Keratinocyte (primary cell): Measurements from ENCODE around the gene LY6G6D. TPM values are rescaled to one million over a fixed set of nuclear protein-coding genes. Genes with fewer than 3 reads are reported as not detected.

Experiments used
- DNase-seq: peaks from one replicate; pipeline ENCODE4 v3.0.0-alpha.2; 2011; ENCODE audit warnings: low read depth, missing footprints, low spot score
- FAIRE-seq: peaks from 2 replicates; lab custom pipeline; 2011; peaks lifted over from hg19 to GRCh38; lab: Jason Lieb, UNC
- H2AFZ ChIP-seq: 2 replicates; pipeline ENCODE4 v1.6.0; 2012; ENCODE audit warnings: low read length, control low read depth, inconsistent platforms; ENCODE audit not compliant: control insufficient read depth
- H3K27ac ChIP-seq: 2 replicates; pipeline ENCODE4 v1.5.1; 2011; ENCODE audit warnings: low read length; ENCODE audit not compliant: control insufficient read depth, insufficient read depth
- H3K27me3 ChIP-seq: 3 replicates; pipeline ENCODE4 v1.6.0; 2011; ENCODE audit warnings: low read length; ENCODE audit not compliant: control insufficient read depth, insufficient read depth; ENCODE audit errors: extremely low read depth
- H3K36me3 ChIP-seq, 2 experiments: 2 replicates in 1 of 2; 3 replicates in 1 of 2; pipeline ENCODE4 v1.5.1; 2011; ENCODE audit warnings: low read length in 2 of 2, mild to moderate bottlenecking in 1 of 2; ENCODE audit not compliant: control insufficient read depth in 2 of 2, insufficient read depth in 2 of 2; ENCODE audit errors: extremely low read depth in 1 of 2
- H3K4me1 ChIP-seq: 3 replicates; pipeline ENCODE4 v1.5.1; 2011; ENCODE audit warnings: low read length; ENCODE audit not compliant: control insufficient read depth, insufficient read depth; ENCODE audit errors: extremely low read depth
- H3K4me2 ChIP-seq: 3 replicates; pipeline ENCODE4 v1.6.0; 2011; ENCODE audit warnings: low read depth, low read length; ENCODE audit not compliant: control insufficient read depth, insufficient read depth; ENCODE audit errors: extremely low read depth
- H3K4me3 ChIP-seq, 3 experiments: fragments of 200-600 bp in 1 of 3; sonication (generic) in 1 of 3; 2 replicates in 2 of 3; 3 replicates in 1 of 3; pipeline ENCODE4 v1.5.1; 2011 to 2016; ENCODE audit warnings: low read length in 3 of 3, mild to moderate bottlenecking in 3 of 3, control low read depth in 2 of 3, inconsistent platforms in 1 of 3, low read depth in 1 of 3, mixed read lengths in 1 of 3, mixed run types in 1 of 3, moderate library complexity in 1 of 3; ENCODE audit not compliant: control insufficient read depth in 2 of 3, insufficient read depth in 2 of 3; ENCODE audit errors: extremely low read depth in 1 of 3
- H3K79me2 ChIP-seq: 2 replicates; pipeline ENCODE4 v1.6.0; 2012; ENCODE audit warnings: low read length; ENCODE audit not compliant: control insufficient read depth, insufficient read depth
- H3K9ac ChIP-seq: 3 replicates; pipeline ENCODE4 v1.6.0; 2011; ENCODE audit warnings: low read length; ENCODE audit not compliant: control insufficient read depth, insufficient read depth; ENCODE audit errors: extremely low read depth
- H3K9me1 ChIP-seq: 3 replicates; pipeline ENCODE4 v1.6.0; 2011; ENCODE audit warnings: low read length; ENCODE audit not compliant: control insufficient read depth, insufficient read depth; ENCODE audit errors: extremely low read depth
- H3K9me3 ChIP-seq: 2 replicates; pipeline ENCODE4 v1.5.1; 2012; ENCODE audit warnings: low read depth, low read length; ENCODE audit not compliant: control insufficient read depth
- H4K20me1 ChIP-seq: 3 replicates; pipeline ENCODE4 v1.6.0; 2011; ENCODE audit warnings: low read length; ENCODE audit not compliant: control insufficient read depth, insufficient read depth; ENCODE audit errors: extremely low read depth
- CTCF ChIP-seq, 3 experiments: IDR thresholded peaks in 1 of 3; conservative IDR thresholded peaks in 1 of 3; optimal IDR thresholded peaks in 1 of 3; 2 replicates in 2 of 3; 3 replicates in 1 of 3; pipeline versions ENCODE3 to v1.5.1; 2011; ENCODE audit warnings: low read length in 3 of 3, mild to moderate bottlenecking in 3 of 3, moderate library complexity in 2 of 3, control low read depth in 1 of 3, inconsistent platforms in 1 of 3; ENCODE audit not compliant: insufficient read depth in 2 of 3; ENCODE audit errors: extremely low read depth in 1 of 3
- EZH2 ChIP-seq: IDR thresholded peaks from one replicate; pipeline ENCODE4 v1.6.1; 2012; ENCODE audit warnings: inconsistent platforms, mild to moderate bottlenecking, low read length, moderate library complexity
- dilution Hi-C: fragments of 300-500 bp; cut with MboI; formaldehyde crosslinking; loops from one replicate; pipeline ENCODE4 v1.7.0; 2020; ENCODE audit warnings: low sequenced_read_pairs; ENCODE audit not compliant: extremely low pct_ligation_motif_present
- polyA plus RNA-seq, 5 experiments: library from polyadenylated mRNA; depleted of rRNA in 3 of 5; stranded (reverse) in 3 of 5; stranded (forward) in 1 of 5; unstranded in 1 of 5; fragments of >200 nt; gene quantifications; 1 replicate in 1 of 5; 2 replicates in 3 of 5; 3 replicates in 1 of 5; pipeline versions ENCODE4 v1.2.1 to v1.2.3, GENCODE V29; 2011 to 2012; ENCODE audit warnings: missing spikeins in 2 of 5, low read depth in 1 of 5, low replicate concordance in 1 of 5

LY6G6D gene
- polyA plus RNA-seq, 1 donor (not counting 4 experiments of a cell fraction or from before 2014, with no cell fraction given) = 0.33 TPM

GRCh38 chr6:31701666-31702404 is 13.3 kb upstream of the LY6G6D start:
- H2AFZ ChIP-seq = peak overlapping the region; percentile 86
- peak overlapping the region; percentile 73 to 87 (median 86) for H3K4me3 ChIP-seq
- H3K36me3 ChIP-seq = peaks cover 0 to under 1% of the 10 kb centered on the region in 2 experiments
- peak overlapping the region; percentile 87 for H3K27ac ChIP-seq
- TF ChIP-seq CTCF (optimal IDR thresholded peaks at IDR 0.05 in 1 of 3, IDR thresholded peaks at IDR 0.05 in 1 of 3, conservative IDR thresholded peaks at IDR 0.05 in 1 of 3; ENCODE audit: extremely low read depth in 1 of 3, insufficient read depth in 2 of 3, low read length in 3 of 3) (no peak), EZH2 (no peak)
- dilution Hi-C loops = no loop called here
- H3K4me2 ChIP-seq = peak overlapping the region; percentile 98
- peaks cover 9% of the 10 kb centered on the region for H3K4me1 ChIP-seq
- H3K9me3 ChIP-seq = no peaks in the 10 kb centered on the region
- no peaks in the 10 kb centered on the region for H4K20me1 ChIP-seq
- H3K9me1 ChIP-seq = no peaks in the 10 kb centered on the region
- H3K27me3 ChIP-seq = no peaks in the 10 kb centered on the region
- no peak for DNase-seq
- H3K79me2 ChIP-seq = peaks cover 19% of the 10 kb centered on the region
- no peak for FAIRE-seq
- H3K9ac ChIP-seq = peak overlapping the region; percentile 89

GRCh38 chr6:31702405-31702818 is 12.7 kb upstream of the LY6G6D start:
- H3K4me2 ChIP-seq = peak overlapping the region; percentile 98
- DNase-seq (no peak), FAIRE-seq (no peak)
- H2AFZ ChIP-seq = peak overlapping the region; percentile 86
- no peaks in the 10 kb centered on the region for H3K27me3 ChIP-seq
- H3K36me3 ChIP-seq = no peaks in the 10 kb centered on the region
- peaks cover 9% of the 10 kb centered on the region for H3K4me1 ChIP-seq
- peak overlapping the region; percentile 73 to 87 (median 86) for H3K4me3 ChIP-seq
- no peaks in the 10 kb centered on the region for H3K9me3 ChIP-seq
- peak overlapping the region; percentile 89 for H3K9ac ChIP-seq
- H4K20me1 ChIP-seq = no peaks in the 10 kb centered on the region
- H3K27ac ChIP-seq = peak overlapping the region; percentile 87
- dilution Hi-C loops = no loop called here
- H3K79me2 ChIP-seq = peaks cover 19% of the 10 kb centered on the region
- no peaks in the 10 kb centered on the region for H3K9me1 ChIP-seq
- TF ChIP-seq CTCF (optimal IDR thresholded peaks at IDR 0.05 in 1 of 3, IDR thresholded peaks at IDR 0.05 in 1 of 3, conservative IDR thresholded peaks at IDR 0.05 in 1 of 3; ENCODE audit: extremely low read depth in 1 of 3, insufficient read depth in 2 of 3, low read length in 3 of 3) (no peak), EZH2 (no peak)
